Colonic mucosa (tissue), 4 donors: ENCODE results near the gene DSCAML1. TPM values are rescaled to one million over a fixed set of nuclear protein-coding genes. Genes with fewer than 3 reads are reported as not detected.
"Not testable (repeated sequence)": the region's sequence is repeated elsewhere in the genome, so short reads cannot be mapped to it uniquely, and the experiment has no call there.

Experiments
- DNase-seq: peaks from one replicate; pipeline ENCODE4 v3.0.0-alpha.2; 2020
- H3K27ac ChIP-seq: fragments of 200-600 bp; one replicate; pipeline ENCODE4 v1.8.0; 2021
- H3K27me3 ChIP-seq: fragments of 200-600 bp; one replicate; pipeline ENCODE4 v1.8.0; 2021
- H3K36me3 ChIP-seq: fragments of 200-600 bp; one replicate; pipeline ENCODE4 v1.8.0; 2021
- H3K4me1 ChIP-seq: fragments of 200-600 bp; one replicate; pipeline ENCODE4 v1.8.0; 2021; ENCODE audit warnings: mild to moderate bottlenecking
- H3K4me3 ChIP-seq: fragments of 200-600 bp; one replicate; pipeline ENCODE4 v1.8.0; 2021
- H3K9ac ChIP-seq, 2 donors: one replicate each; pipeline ENCODE4 v1.7.0; 2013; ENCODE audit warnings: control low read depth in 2 of 2, low read depth in 2 of 2, low read length in 2 of 2
- H3K9me3 ChIP-seq: fragments of 200-600 bp; one replicate; pipeline ENCODE4 v1.8.0; 2021
- intact Hi-C: fragments of 100-400 bp; cut with DNase I; formaldehyde crosslinking; loops from one replicate; pipeline ENCODE4 v1.14.1; 2022
- total RNA-seq, 2 donors: library from RNA; stranded (reverse); fragmentation: NEBNext Ultra II Directional in 1 of 2; extraction: Animal tissue kit (Norgen Biotek cat#: 25700) in 1 of 2; gene quantifications; one replicate each; pipeline ENCODE4 v1.2.1, GENCODE V29; 2021
- TF ChIP-seq, protein P1 (sequence below): fragments of 200-600 bp; IDR thresholded peaks from one replicate; pipeline ENCODE4 v1.8.0; 2022; ENCODE audit warnings: antibody characterized with exemption, mild to moderate bottlenecking
- donor health status: healthy.
- donor health status: DM: no; HTN: no; CAD: no.
- donor health status: DM: no; HTN: no; CAD: no.

DSCAML1 gene
- total RNA-seq, 2 donors from 2014 or later = 1.2 to 4.3 TPM

- no peak overlapping the region for H3K9ac ChIP-seq
- TF ChIP-seq, protein P1, sequence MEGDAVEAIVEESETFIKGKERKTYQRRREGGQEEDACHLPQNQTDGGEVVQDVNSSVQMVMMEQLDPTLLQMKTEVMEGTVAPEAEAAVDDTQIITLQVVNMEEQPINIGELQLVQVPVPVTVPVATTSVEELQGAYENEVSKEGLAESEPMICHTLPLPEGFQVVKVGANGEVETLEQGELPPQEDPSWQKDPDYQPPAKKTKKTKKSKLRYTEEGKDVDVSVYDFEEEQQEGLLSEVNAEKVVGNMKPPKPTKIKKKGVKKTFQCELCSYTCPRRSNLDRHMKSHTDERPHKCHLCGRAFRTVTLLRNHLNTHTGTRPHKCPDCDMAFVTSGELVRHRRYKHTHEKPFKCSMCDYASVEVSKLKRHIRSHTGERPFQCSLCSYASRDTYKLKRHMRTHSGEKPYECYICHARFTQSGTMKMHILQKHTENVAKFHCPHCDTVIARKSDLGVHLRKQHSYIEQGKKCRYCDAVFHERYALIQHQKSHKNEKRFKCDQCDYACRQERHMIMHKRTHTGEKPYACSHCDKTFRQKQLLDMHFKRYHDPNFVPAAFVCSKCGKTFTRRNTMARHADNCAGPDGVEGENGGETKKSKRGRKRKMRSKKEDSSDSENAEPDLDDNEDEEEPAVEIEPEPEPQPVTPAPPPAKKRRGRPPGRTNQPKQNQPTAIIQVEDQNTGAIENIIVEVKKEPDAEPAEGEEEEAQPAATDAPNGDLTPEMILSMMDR = no peak
- no peak for DNase-seq
- intact Hi-C loops = no loop called here
- H3K36me3 ChIP-seq = no peaks in the 10 kb centered on the region
- H3K27me3 ChIP-seq = no peaks in the 10 kb centered on the region
- H3K4me1 ChIP-seq = no peaks in the 10 kb centered on the region
- H3K4me3 ChIP-seq = no peak overlapping the region
- H3K27ac ChIP-seq = no peak overlapping the region
- H3K9me3 ChIP-seq = no peaks in the 10 kb centered on the region
These were observed 338.5 kb downstream of the DSCAML1 start for GRCh38 chr11:117458275-117459122.

DNA sequence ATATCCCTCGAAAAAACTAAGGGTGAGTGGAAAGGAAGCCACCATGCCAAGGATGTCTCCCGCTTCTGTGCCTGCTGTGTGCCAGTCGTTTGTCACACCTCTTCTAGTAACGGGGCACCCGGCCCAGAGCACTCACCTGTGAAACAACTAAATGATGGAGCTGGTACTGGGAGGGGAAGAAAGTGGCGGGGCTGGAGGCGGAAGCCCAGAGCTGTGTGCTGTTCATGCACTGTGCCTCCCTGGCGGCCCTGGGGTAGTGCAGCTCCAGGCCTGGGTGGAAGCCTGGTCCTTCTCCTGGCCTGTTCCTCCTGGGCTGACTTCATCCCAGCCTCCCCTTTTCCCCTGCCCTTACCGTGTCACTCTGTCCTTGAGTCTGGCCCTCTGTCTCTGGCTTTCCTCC, 339.2 kb downstream of the DSCAML1 start:
- Histone ChIP-seq H3K9me3 (no peaks in the 10 kb centered on the region), H3K27ac (no peak overlapping the region), H3K36me3 (no peaks in the 10 kb centered on the region), H3K27me3 (no peaks in the 10 kb centered on the region), H3K9ac (no peak overlapping the region), H3K4me3 (no peak overlapping the region), H3K4me1 (no peaks in the 10 kb centered on the region)
- no peak for DNase-seq
- TF ChIP-seq, protein P1 = no peak
- intact Hi-C loops = no loop called here

GRCh38 chr11:117457031-117457785, 339.8 kb downstream of the DSCAML1 start:
- intact Hi-C loops = no loop called here
- Histone ChIP-seq H3K27me3 (no peaks in the 10 kb centered on the region), H3K4me1 (no peaks in the 10 kb centered on the region), H3K27ac (no peak overlapping the region), H3K9ac (no peak overlapping the region), H3K4me3 (no peak overlapping the region), H3K36me3 (no peaks in the 10 kb centered on the region), H3K9me3 (no peaks in the 10 kb centered on the region)
- TF ChIP-seq, protein P1 = no peak
- DNase-seq = no peak

DNA sequence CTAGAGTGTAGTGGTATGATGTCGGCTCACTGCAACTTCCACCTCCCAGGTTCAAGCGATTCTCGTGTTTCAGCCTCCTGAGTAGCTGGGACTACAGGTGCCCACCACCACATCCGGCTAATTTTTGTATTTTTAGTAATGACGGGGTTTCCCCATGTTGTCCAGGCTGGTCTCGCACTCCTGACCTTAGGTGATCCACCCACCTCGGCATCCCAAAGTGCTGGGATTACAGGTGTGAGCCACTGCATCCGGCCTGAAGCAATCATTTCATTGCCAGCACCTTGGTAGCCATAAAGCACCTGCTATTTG, 340.3 kb downstream of the DSCAML1 start:
- H3K27ac ChIP-seq, H3K4me1 ChIP-seq, intact Hi-C loops, H3K9me3 ChIP-seq, H3K27me3 ChIP-seq, DNase-seq, H3K9ac ChIP-seq, H3K36me3 ChIP-seq, H3K4me3 ChIP-seq: not testable (repeated sequence)

GRCh38 chr11:117456027-117456720, 340.8 kb downstream of the DSCAML1 start:
- H3K4me3 ChIP-seq = no peak overlapping the region
- no peak for DNase-seq
- H3K9me3 ChIP-seq = no peaks in the 10 kb centered on the region
- H3K9ac ChIP-seq = no peak overlapping the region
- intact Hi-C loops = no loop called here
- H3K27ac ChIP-seq = no peak overlapping the region
- H3K27me3 ChIP-seq = no peaks in the 10 kb centered on the region
- TF ChIP-seq, protein P1 = no peak
- H3K36me3 ChIP-seq = no peaks in the 10 kb centered on the region
- no peaks in the 10 kb centered on the region for H3K4me1 ChIP-seq
